ENCODE results near the gene TM9SF4.

The TM9SF4 gene

GRCh38 chr20:32129863-32130262 lies 20.3 kb downstream of the TM9SF4 start:
- DNase-seq (ENCODE audit: low spot score) = no peak

DNA sequence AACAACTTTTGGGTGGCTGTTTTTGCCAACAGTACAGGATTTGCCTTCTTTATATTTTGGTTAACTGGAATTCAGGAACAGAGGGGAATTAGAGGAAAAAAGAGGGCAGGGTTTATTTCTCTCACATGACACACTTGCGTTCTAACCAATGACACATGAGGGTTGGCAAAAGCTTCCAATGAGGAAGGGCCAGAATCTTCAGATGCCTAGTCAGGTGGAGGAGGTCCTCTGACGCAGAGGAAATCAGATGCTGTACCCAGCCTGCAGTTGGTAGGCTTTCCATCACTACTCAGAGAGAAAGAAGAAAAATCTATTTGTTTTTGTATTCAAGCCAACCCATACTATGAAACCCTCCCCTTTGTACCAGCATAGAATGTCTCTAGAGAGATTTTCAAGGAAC lies 20.8 kb downstream of the TM9SF4 start:
- no peak for DNase-seq (ENCODE audit: low spot score)

- no peak for DNase-seq (ENCODE audit: low spot score)
These were observed 21.5 kb downstream of the TM9SF4 start for GRCh38 chr20:32130965-32131364.

DNA sequence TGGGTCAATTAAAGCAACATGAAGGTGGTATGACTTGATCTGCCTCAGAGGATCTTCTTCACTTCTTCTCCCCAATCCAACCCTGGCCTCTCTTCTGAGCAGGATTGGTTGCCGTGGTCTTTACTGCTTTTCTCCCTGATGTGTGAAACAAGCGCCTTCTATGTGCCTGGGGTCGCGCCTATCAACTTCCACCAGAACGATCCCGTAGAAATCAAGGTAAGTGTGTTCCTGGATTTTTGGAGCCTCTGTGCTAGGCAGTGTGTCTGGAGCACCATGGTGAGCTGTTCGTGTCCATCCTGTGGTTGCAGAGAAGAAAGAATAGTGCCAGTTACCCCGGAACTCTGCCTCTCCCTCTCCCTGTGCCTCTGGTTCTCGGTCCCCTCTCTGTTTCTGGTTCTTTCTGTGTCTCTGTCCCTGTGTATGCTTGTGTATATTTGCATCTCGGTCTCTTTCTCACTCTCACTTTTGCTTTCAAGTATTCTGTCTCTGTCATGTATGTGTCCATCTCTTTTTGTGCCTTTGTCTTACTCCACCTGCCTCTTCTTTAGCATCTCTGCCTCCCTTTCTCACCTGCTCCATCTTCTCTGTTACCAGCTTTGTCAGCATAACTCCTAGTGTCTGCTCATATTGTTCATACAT lies 23.5 kb downstream of the TM9SF4 start:
- DNase-seq (ENCODE audit: low spot score) = no peak

- DNase-seq (ENCODE audit: low spot score) = no peak
These were observed 24.5 kb downstream of the TM9SF4 start for GRCh38 chr20:32134026-32134425.

- DNase-seq (ENCODE audit: low spot score) = no peak
These were observed 26.5 kb downstream of the TM9SF4 start for GRCh38 chr20:32135983-32136515.

DNA sequence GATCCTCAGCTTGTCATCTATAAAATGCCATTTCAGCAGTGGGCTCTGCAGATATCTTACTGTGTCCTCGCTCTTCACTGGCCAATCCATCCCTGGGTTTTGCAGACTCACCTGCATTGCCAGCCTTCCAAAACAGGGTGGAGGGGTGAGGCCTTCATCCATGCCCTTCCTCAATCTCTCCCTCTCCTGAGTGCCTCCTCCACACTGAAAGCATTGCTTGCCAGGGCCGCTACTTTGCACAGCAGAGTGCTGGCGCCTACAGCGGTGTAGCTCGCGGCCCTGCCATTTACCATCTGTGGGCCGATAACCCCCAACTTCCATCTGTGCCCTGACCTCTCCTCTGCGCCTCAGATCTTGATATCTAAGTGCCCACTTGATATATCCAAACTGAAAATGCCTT lies 29.4 kb downstream of the TM9SF4 start:
- no peak for DNase-seq (ENCODE audit: low spot score)

GRCh38 chr20:32139947-32140346 lies 30.4 kb downstream of the TM9SF4 start:
- no peak for DNase-seq (ENCODE audit: low spot score)

DNA sequence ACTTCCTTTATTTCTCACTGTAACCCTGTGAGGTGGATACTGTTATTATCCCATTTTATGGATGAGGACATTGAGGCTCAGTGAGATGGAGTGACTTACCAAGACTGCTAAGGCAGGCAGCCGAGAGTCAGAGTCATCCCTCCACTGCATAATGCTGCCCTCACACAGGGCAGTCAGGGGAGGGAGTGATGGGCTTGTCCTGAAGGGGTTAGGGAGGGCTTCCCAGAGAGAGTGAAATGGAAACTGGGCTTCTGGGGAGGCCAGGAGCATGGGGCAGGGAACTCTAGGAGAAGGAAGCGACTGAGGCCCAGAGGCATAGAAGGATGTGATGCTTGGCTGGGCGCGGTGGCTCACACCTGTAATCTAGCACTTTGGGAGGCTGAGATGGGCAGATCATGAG lies 31.1 kb downstream of the TM9SF4 start:
- DNase-seq (ENCODE audit: low spot score) = no peak

- no peak for DNase-seq (ENCODE audit: low spot score)
These were observed 32.0 kb downstream of the TM9SF4 start for GRCh38 chr20:32141465-32141980.

DNA sequence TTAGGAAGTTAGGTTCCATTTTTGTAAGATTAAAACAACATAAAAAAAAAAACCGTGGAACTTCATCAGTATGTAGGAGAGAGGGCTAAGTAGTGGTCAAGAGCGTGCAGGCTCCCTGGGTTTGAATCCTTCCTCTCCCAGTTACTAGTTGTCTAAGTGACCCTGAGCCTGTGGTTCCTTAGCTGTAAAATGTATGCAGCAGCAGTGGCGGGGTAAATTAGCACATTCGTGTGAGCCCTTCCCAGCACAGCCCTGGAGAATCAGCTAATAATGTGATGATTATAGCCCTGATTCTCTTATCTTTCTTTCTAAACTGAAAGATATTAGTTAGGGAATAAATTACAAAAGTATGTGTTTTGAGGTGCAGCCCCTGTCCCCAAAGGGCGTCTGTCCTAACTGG lies 32.6 kb downstream of the TM9SF4 start:
- no peak for DNase-seq (ENCODE audit: low spot score)

GRCh38 chr20:32142991-32143390 lies 33.5 kb downstream of the TM9SF4 start:
- no peak for DNase-seq (ENCODE audit: low spot score)

DNA sequence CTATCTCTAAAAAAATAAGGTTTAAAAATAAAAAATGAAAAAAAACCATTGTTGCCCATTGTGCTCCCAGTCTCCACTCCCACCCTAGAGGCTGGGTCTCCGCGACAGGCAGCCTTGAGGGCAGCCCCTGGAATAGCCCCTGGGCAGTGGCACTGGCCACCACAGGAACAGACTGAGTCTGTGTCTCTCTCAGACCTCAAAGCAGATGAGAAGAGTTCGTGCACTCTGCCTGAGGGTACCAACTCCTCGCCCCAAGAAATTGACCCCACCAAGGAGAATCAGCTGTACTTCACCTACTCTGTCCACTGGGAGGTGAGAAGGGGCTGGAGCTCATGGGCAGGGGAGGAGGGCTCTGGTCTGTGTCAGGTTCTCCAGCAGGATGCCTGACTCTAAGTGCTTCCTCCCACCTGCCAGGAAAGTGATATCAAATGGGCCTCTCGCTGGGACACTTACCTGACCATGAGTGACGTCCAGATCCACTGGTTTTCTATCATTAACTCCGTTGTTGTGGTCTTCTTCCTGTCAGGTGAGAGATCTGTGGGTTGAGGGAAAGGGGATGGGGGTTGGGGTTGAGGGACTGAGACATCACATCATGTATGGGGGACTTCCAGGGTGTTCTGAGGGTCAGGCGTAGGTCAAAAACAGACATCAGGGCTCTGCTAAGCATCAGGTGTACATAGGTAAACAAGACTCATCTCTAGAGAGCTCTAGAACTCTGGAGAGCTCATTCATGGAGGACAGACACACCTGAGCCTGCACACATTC lies 35.6 kb downstream of the TM9SF4 start:
- no peak for DNase-seq (ENCODE audit: low spot score)

DNA sequence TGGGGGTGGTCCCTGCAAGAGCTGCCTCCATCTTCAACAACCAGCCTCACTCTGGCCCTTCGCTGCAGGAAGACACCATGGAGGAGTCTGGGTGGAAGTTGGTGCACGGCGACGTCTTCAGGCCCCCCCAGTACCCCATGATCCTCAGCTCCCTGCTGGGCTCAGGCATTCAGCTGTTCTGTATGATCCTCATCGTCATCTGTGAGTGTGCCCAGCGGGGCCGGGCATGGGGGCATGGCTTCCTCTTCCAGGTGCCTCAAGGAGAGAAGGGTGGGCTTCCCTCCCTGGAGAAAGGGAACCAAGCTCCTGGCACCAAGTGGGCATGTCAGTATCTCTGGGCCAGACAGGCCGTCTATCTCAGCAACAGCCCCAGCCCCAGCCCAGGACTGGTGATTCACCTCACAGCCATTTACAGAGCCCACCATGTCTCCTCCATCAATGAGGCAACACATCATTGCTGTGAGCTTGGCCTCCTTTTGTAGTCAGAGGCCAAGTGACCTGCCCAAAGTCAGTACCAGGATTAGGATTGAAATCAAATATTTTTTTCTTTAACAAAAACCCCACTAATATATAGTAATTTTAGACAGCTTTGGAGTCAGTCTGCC lies 40.2 kb downstream of the TM9SF4 start:
- DNase-seq (ENCODE audit: low spot score) = no peak

GRCh38 chr20:32150291-32150848 lies 40.9 kb downstream of the TM9SF4 start:
- DNase-seq (ENCODE audit: low spot score) = no peak

GRCh38 chr20:32152421-32153155 lies 43.1 kb downstream of the TM9SF4 start:
- DNase-seq (ENCODE audit: low spot score) = no peak

- DNase-seq (ENCODE audit: low spot score) = no peak
These were observed 43.7 kb downstream of the TM9SF4 start for GRCh38 chr20:32153156-32153665.

GRCh38 chr20:32153771-32154170 lies 44.3 kb downstream of the TM9SF4 start:
- DNase-seq (ENCODE audit: low spot score) = no peak

DNA sequence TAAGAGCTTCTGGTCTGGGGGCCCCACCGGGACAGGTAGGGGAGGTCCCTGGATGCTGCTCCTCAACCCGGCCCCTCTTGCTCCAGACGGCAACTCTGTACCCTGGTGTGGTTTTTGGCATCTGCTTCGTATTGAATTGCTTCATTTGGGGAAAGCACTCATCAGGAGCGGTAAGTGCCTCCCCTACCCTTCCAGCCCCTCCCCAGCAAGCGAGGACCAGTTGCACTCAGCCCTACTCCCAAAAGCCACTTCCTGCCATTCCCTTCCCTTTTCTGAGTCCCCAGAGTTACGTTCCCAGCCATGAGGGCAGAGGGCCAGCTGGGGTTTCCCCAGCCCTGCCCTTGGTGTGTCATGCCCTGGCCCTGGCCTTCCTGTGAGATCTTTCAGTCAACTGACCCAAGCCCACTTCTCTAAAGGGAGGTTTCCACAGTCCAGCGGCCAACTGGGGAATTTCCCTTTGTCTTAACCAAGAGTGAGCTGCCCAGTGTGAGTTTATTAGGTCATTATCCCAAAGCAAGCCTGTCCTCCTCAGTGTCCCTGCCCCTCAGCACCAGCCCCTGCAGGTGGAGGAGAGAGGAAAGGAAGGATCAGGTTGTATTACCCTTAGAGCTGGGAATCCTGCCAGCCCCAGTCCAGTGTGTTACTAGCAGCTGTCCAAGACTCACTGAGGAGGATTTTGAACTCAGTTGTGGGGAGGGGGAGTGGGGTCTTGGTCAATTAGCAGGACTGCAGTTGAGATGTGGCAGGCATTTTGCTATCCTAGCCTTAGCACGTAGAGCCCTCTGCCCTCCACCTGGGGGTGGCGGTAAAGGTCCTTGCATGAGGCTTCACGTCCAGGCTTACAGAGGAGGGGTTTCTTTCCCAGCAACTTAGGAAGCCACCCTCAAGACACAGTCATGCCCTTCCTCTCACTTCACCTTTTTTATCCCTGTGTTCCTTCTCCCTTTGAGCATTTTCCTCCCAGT lies 45.8 kb downstream of the TM9SF4 start:
- peak; percentile 33 for DNase-seq (ENCODE audit: low spot score)

- no peak for DNase-seq (ENCODE audit: low spot score)
These were observed 48.1 kb downstream of the TM9SF4 start for GRCh38 chr20:32157611-32158010.

Data from RKO (cell line).